HEK293 (cell line): Measurements from ENCODE around the gene RNF227.

Source experiments
- REST ChIP-seq: fragments of 450-650 bp; formaldehyde crosslinking; IDR thresholded peaks from 2 replicates; pipeline ENCODE4 v1.5.1; 2016; ENCODE audit warnings: missing biosample characterization, missing genetic modification characterization
- ZBTB20 ChIP-seq: fragments of 450-650 bp; formaldehyde crosslinking; IDR thresholded peaks from 2 replicates; pipeline ENCODE4 v1.5.1; 2016; ENCODE audit warnings: missing biosample characterization, missing genetic modification characterization
- ZNF157 ChIP-seq: fragments of 450-650 bp; formaldehyde crosslinking; IDR thresholded peaks from 2 replicates; pipeline ENCODE4 v1.5.1; 2016; ENCODE audit warnings: missing biosample characterization, missing genetic modification characterization
- ZNF24 ChIP-seq: fragments of 450-650 bp; formaldehyde crosslinking; IDR thresholded peaks from 2 replicates; pipeline ENCODE4 v1.5.1; 2016; ENCODE audit warnings: missing biosample characterization, missing genetic modification characterization
- ZNF610 ChIP-seq: fragments of 450-650 bp; formaldehyde crosslinking; IDR thresholded peaks from 2 replicates; pipeline ENCODE4 v1.5.1; 2016; ENCODE audit warnings: missing biosample characterization, missing genetic modification characterization, borderline replicate concordance
- TF ChIP-seq, protein P1 (sequence below): fragments of 450-650 bp; formaldehyde crosslinking; IDR thresholded peaks from 2 replicates; pipeline ENCODE4 v1.5.1; 2016; ENCODE audit warnings: missing biosample characterization, missing genetic modification characterization
- TF ChIP-seq, protein P2 (sequence below): fragments of 450-650 bp; formaldehyde crosslinking; IDR thresholded peaks from 2 replicates; pipeline ENCODE4 v1.5.1; 2017; ENCODE audit warnings: missing biosample characterization, missing genetic modification characterization

DNA sequence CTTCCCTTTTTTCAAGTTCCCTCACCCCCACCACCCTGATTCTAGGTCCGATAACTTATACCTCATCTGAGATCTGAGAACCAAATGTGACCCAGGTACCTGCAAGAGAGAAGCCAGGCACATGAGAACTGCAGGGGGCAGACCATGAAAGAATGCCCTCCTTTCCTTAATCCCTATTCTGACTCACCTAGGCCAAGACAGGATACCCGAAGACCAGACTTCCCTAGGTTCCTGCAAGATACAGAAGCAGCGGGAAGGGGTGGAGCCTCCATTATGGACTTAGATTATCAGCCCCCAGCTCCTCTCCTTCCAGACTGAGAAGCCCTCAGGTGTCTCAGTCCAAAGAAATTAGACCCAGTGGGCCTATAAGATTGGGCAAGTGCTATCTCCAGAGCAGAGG is 11.5 kb upstream of the RNF227 start:
- TF ChIP-seq, protein P1, sequence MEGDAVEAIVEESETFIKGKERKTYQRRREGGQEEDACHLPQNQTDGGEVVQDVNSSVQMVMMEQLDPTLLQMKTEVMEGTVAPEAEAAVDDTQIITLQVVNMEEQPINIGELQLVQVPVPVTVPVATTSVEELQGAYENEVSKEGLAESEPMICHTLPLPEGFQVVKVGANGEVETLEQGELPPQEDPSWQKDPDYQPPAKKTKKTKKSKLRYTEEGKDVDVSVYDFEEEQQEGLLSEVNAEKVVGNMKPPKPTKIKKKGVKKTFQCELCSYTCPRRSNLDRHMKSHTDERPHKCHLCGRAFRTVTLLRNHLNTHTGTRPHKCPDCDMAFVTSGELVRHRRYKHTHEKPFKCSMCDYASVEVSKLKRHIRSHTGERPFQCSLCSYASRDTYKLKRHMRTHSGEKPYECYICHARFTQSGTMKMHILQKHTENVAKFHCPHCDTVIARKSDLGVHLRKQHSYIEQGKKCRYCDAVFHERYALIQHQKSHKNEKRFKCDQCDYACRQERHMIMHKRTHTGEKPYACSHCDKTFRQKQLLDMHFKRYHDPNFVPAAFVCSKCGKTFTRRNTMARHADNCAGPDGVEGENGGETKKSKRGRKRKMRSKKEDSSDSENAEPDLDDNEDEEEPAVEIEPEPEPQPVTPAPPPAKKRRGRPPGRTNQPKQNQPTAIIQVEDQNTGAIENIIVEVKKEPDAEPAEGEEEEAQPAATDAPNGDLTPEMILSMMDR (tag by site-specific recombination) = no peak
- TF ChIP-seq REST = no peak
- no peak for TF ChIP-seq ZNF610
- TF ChIP-seq, protein P2, sequence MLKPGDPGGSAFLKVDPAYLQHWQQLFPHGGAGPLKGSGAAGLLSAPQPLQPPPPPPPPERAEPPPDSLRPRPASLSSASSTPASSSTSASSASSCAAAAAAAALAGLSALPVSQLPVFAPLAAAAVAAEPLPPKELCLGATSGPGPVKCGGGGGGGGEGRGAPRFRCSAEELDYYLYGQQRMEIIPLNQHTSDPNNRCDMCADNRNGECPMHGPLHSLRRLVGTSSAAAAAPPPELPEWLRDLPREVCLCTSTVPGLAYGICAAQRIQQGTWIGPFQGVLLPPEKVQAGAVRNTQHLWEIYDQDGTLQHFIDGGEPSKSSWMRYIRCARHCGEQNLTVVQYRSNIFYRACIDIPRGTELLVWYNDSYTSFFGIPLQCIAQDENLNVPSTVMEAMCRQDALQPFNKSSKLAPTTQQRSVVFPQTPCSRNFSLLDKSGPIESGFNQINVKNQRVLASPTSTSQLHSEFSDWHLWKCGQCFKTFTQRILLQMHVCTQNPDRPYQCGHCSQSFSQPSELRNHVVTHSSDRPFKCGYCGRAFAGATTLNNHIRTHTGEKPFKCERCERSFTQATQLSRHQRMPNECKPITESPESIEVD (tag by site-specific recombination) = no peak
- no peak for TF ChIP-seq ZNF24
- no peak for TF ChIP-seq ZBTB20
- TF ChIP-seq ZNF157 (tag by site-specific recombination) = no peak
